Ovary (tissue), 9 donors: ENCODE data around the gene YBX2. TPM values are rescaled to one million over a fixed set of nuclear protein-coding genes. Genes with fewer than 3 reads are reported as not detected.

Experiments
- DNase-seq, 5 donors: peaks; one replicate each; pipeline ENCODE4 v3.0.0-alpha.2; 2019 to 2020
- H3K27ac ChIP-seq, 2 donors: fragments of 200-600 bp; one replicate each; pipeline versions ENCODE4 v1.5.1 to v1.8.0; 2019 to 2022
- H3K27me3 ChIP-seq: fragments of 200-600 bp; one replicate; pipeline ENCODE4 v1.8.0; 2022
- H3K36me3 ChIP-seq: fragments of 200-600 bp; sonication (generic); one replicate; pipeline ENCODE4 v1.5.1; 2019
- H3K4me1 ChIP-seq: one replicate; pipeline ENCODE4 v1.8.1; 2013; ENCODE audit warnings: mild to moderate bottlenecking, moderate library complexity; ENCODE audit not compliant: insufficient read depth
- H3K4me3 ChIP-seq: fragments of 200-600 bp; sonication (generic); one replicate; pipeline ENCODE4 v1.5.1; 2017
- H3K9me3 ChIP-seq, 2 donors: fragments of 200-600 bp in 1 of 2; sonication (generic) in 1 of 2; one replicate each; pipeline versions ENCODE4 v1.5.1 to v1.8.1; 2013 to 2019; ENCODE audit warnings: mild to moderate bottlenecking in 1 of 2, moderate library complexity in 1 of 2
- EP300 ChIP-seq: sonication (generic); formaldehyde crosslinking; IDR thresholded peaks from one replicate; pipeline ENCODE4 v1.6.1; 2017; ENCODE audit warnings: antibody characterized with exemption
- POLR2A ChIP-seq: fragments of 450-650 bp; IDR thresholded peaks from one replicate; pipeline ENCODE4 v1.6.1; 2017; ENCODE audit warnings: antibody characterized with exemption, mild to moderate bottlenecking, moderate library complexity
- WGBS, 3 donors: extraction: QIAGEN DNeasy Blood & Tissue Kit in 1 of 3; methylation state at CpG; one replicate each; pipeline versions ENCODE4 v1.1.5 to v1.1.7; 2013 to 2017; 5-methylcytosine and 5-hydroxymethylcytosine counted together
- intact Hi-C, 4 donors: fragments of 100-400 bp; cut with DNase I; formaldehyde crosslinking; loops; one replicate each; pipeline versions ENCODE4 v1.11.0 to v1.15.1; 2022 to 2023
- polyA plus RNA-seq, 2 donors: library from polyadenylated mRNA; stranded (reverse); fragments of 200-250 nt in 1 of 2; fragments of 350-450 nt in 1 of 2; fragmentation: Illumina TruSeq in 1 of 2; extraction: RNeasy Lipid Tissue Mini Kit (QIAGEN cat#74804) in 1 of 2; gene quantifications; one replicate each; pipeline ENCODE4 v1.2.3, GENCODE V29; 2013 to 2014
- small RNA-seq: library from RNA; depleted of rRNA; stranded (forward); fragments of <200 nt; gene quantifications from one replicate; pipeline ENCODE3, GENCODE V24; 2016
- total RNA-seq, 7 donors: library from RNA; depleted of rRNA in 2 of 7; stranded (reverse); fragments of >200 nt in 2 of 7; fragmentation: NEBNext Ultra II Directional in 3 of 7; extraction: Animal tissue kit (Norgen Biotek cat#: 25700) in 3 of 7; gene quantifications; one replicate each; pipeline versions ENCODE4 v1.1.0 to v1.2.4, GENCODE V29; 2016 to 2023
- TF ChIP-seq, protein P1 (sequence below), 3 donors: fragments of 450-650 bp in 2 of 3; fragments of 200-600 bp in 1 of 3; IDR thresholded peaks; one replicate each; pipeline versions ENCODE4 v1.5.1 to v1.8.0; 2016 to 2022; ENCODE audit warnings: antibody characterized with exemption in 3 of 3, mild to moderate bottlenecking in 1 of 3
- donor health status: DM: no; HTN: no; CAD: no; lungs with moderate emphysema.
- donor health status: DM: no; HTN: no; CAD: no.
- donor health status: Bipolar disorder and iron deficiency.
- donor health status: DM: yes; HTN: yes; CAD: no.
- donor health status: DM: no; HTN: no; CAD: no.
- donor health status: DM: yes; HTN: yes; CAD: no.

YBX2 gene
- total and polyA plus RNA-seq, 9 donors, result 0.30 to 1.8 (median 0.64) TPM; not detected in 3

DNA sequence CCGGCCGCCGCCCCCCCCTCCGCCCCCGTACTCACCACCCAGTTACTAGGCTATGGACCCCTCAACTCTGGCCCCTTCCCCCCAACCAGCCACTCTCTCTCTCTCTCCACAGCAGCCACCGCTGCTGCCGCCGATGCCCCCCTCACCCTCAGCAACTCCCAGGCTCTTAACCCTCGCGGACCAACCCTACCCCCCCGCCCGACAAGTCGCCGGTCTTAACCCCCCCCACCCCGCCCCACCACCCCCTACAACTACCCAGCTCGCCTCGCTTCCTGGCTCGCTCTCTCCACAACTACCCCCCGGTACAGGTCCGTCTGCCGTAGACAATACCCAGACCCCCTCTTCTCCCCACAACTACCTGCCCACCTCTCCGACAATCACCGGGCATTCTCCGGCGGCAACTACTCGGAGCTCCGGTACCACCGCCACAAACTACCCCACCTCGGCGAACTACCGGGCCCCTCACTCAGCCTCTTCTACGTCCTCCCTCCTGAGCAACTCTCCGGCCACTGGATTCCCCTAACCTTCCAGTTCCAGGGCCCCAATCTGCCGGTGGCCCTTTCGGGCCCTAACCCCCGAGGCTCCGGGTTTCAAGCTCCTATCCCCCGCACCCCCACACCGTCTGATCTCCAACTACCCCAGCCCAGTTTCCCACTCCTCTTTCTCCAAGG is 55.9 kb downstream of the YBX2 start:
- Histone ChIP-seq H3K9me3 (no peaks in the 10 kb centered on the region), H3K36me3 (no peaks in the 10 kb centered on the region), H3K27ac (peak overlapping the region; percentile 82 to 85), H3K4me3 (peak overlapping the region; percentile 99), H3K4me1 (peaks cover 7% of the 10 kb centered on the region), H3K27me3 (no peaks in the 10 kb centered on the region)
- intact Hi-C loops, result no loop called here
- 0 to 1% (median 1%) methylated on average over 36 to 39 of the region's 39 CpGs for WGBS, 3 donors
- peak; percentile 55 to 75 (median 69) for DNase-seq
- TF ChIP-seq POLR2A (no peak), EP300 (no peak)
- TF ChIP-seq, protein P1, sequence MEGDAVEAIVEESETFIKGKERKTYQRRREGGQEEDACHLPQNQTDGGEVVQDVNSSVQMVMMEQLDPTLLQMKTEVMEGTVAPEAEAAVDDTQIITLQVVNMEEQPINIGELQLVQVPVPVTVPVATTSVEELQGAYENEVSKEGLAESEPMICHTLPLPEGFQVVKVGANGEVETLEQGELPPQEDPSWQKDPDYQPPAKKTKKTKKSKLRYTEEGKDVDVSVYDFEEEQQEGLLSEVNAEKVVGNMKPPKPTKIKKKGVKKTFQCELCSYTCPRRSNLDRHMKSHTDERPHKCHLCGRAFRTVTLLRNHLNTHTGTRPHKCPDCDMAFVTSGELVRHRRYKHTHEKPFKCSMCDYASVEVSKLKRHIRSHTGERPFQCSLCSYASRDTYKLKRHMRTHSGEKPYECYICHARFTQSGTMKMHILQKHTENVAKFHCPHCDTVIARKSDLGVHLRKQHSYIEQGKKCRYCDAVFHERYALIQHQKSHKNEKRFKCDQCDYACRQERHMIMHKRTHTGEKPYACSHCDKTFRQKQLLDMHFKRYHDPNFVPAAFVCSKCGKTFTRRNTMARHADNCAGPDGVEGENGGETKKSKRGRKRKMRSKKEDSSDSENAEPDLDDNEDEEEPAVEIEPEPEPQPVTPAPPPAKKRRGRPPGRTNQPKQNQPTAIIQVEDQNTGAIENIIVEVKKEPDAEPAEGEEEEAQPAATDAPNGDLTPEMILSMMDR (IDR thresholded peaks at IDR 0.05), result no peak

Small RNAs within 50 kb of the gene (small RNA-seq; reads per million reads assigned to genes)
- gene AC026954.2 (not detected), gene RF00019 (not detected)

Other genes with a start within 250 kb of the YBX2 start
Only the 30 nearest of the 31 such genes appear.
- under 1 TPM in 5 of 7 donors, not detected in 2; 0.20 to 0.72 (median 0.60) TPM for gene ASGR2, start 179.8 kb downstream of the YBX2 start, total RNA-seq
- under 1 TPM; 0.24 to 0.37 TPM for gene ASGR2, start 179.8 kb downstream of the YBX2 start, polyA plus RNA-seq
- 1 to 10 TPM in 4 of 7 donors, under 1 TPM in 3; 0.63 to 3.3 (median 1.0) TPM for gene ASGR1, start 115.3 kb downstream of the YBX2 start, total RNA-seq
- gene ASGR1, start 115.3 kb downstream of the YBX2 start, polyA plus RNA-seq, result 1 to 10 TPM in 1 of 2 donors, under 1 TPM in 1; 0.20 to 1.3 TPM
- gene DLG4, start 74.8 kb downstream of the YBX2 start, total RNA-seq, result 10 to 100 TPM; 11.0 to 67.7 (median 34.5) TPM
- 10 to 100 TPM; 25.1 to 27.8 TPM for gene DLG4, start 74.8 kb downstream of the YBX2 start, polyA plus RNA-seq
- 100 to 1,000 TPM; 303 to 638 (median 374) TPM for gene ACADVL, start 74.7 kb downstream of the YBX2 start, total RNA-seq
- gene ACADVL, start 74.7 kb downstream of the YBX2 start, polyA plus RNA-seq, result 100 to 1,000 TPM; 277 to 381 TPM
- gene DVL2, start 60.1 kb downstream of the YBX2 start, total RNA-seq, result 10 to 100 TPM; 36.9 to 80.6 (median 61.3) TPM
- gene DVL2, start 60.1 kb downstream of the YBX2 start, polyA plus RNA-seq, result 10 to 100 TPM in 1 of 2 donors, 1 to 10 TPM in 1; 8.2 to 49.0 TPM
- 10 to 100 TPM; 19.4 to 57.7 (median 41.0) TPM for gene PHF23, start 55.2 kb downstream of the YBX2 start, total RNA-seq
- 10 to 100 TPM; 23.3 to 42.5 TPM for gene PHF23, start 55.2 kb downstream of the YBX2 start, polyA plus RNA-seq
- 1,000 to 10,000 TPM in 1 of 7 donors, 100 to 1,000 TPM in 6; 526 to 1,303 (median 619) TPM for gene GABARAP, start 52.2 kb downstream of the YBX2 start, total RNA-seq
- gene GABARAP, start 52.2 kb downstream of the YBX2 start, polyA plus RNA-seq, result 1,000 to 10,000 TPM in 1 of 2 donors, 100 to 1,000 TPM in 1; 763 to 1,518 TPM
- gene CTDNEP1, start 42.9 kb downstream of the YBX2 start, total RNA-seq, result 100 to 1,000 TPM in 5 of 7 donors, 10 to 100 TPM in 2; 42.3 to 136 (median 123) TPM
- 100 to 1,000 TPM in 1 of 2 donors, 10 to 100 TPM in 1; 82.5 to 256 TPM for gene CTDNEP1, start 42.9 kb downstream of the YBX2 start, polyA plus RNA-seq
- gene ELP5, start 42.4 kb downstream of the YBX2 start, total RNA-seq, result 10 to 100 TPM; 18.7 to 55.7 (median 40.6) TPM
- gene ELP5, start 42.4 kb downstream of the YBX2 start, polyA plus RNA-seq, result 10 to 100 TPM; 35.1 to 56.0 TPM
- gene CLDN7, start 32.2 kb downstream of the YBX2 start, total RNA-seq, result 100 to 1,000 TPM in 1 of 7 donors, 1 to 10 TPM in 4, under 1 TPM in 1, not detected in 1; 0.53 to 102 (median 6.3) TPM
- gene CLDN7, start 32.2 kb downstream of the YBX2 start, polyA plus RNA-seq, result 1 to 10 TPM in 1 of 2 donors, under 1 TPM in 1; 0.27 to 1.1 TPM
- 1 to 10 TPM in 6 of 7 donors, under 1 TPM in 1; 0.83 to 9.8 (median 2.3) TPM for gene SLC2A4, start 12.9 kb downstream of the YBX2 start, total RNA-seq
- gene SLC2A4, start 12.9 kb downstream of the YBX2 start, polyA plus RNA-seq, result 1 to 10 TPM; 3.4 to 4.1 TPM
- 100 to 1,000 TPM in 5 of 7 donors, 10 to 100 TPM in 2; 55.9 to 302 (median 229) TPM for gene EIF5A, start 13.0 kb upstream of the YBX2 start, total RNA-seq
- gene EIF5A, start 13.0 kb upstream of the YBX2 start, polyA plus RNA-seq, result 100 to 1,000 TPM; 182 to 258 TPM
- gene GPS2, start 20.7 kb upstream of the YBX2 start, total RNA-seq, result 10 to 100 TPM; 53.1 to 76.5 (median 59.3) TPM
- 100 to 1,000 TPM in 1 of 2 donors, 10 to 100 TPM in 1; 62.2 to 103 TPM for gene GPS2, start 20.7 kb upstream of the YBX2 start, polyA plus RNA-seq
- gene NEURL4, start 34.7 kb upstream of the YBX2 start, total RNA-seq, result 10 to 100 TPM; 11.2 to 48.0 (median 41.6) TPM
- gene NEURL4, start 34.7 kb upstream of the YBX2 start, polyA plus RNA-seq, result 10 to 100 TPM in 1 of 2 donors, 1 to 10 TPM in 1; 9.6 to 32.8 TPM
- 1 to 10 TPM; 1.9 to 9.4 (median 5.5) TPM for gene ACAP1, start 41.9 kb upstream of the YBX2 start, total RNA-seq
- gene ACAP1, start 41.9 kb upstream of the YBX2 start, polyA plus RNA-seq, result 1 to 10 TPM; 2.2 to 5.8 TPM
- gene KCTD11, start 57.5 kb upstream of the YBX2 start, total RNA-seq, result 10 to 100 TPM in 5 of 7 donors, 1 to 10 TPM in 2; 5.1 to 12.9 (median 10.5) TPM
- 10 to 100 TPM; 10.4 to 12.5 TPM for gene KCTD11, start 57.5 kb upstream of the YBX2 start, polyA plus RNA-seq
- gene TMEM95, start 60.5 kb upstream of the YBX2 start, total RNA-seq, result not detected
- gene TMEM95, start 60.5 kb upstream of the YBX2 start, polyA plus RNA-seq, result not detected
- 1 to 10 TPM; 5.0 to 8.3 (median 6.4) TPM for gene TNK1, start 86.5 kb upstream of the YBX2 start, total RNA-seq
- 1 to 10 TPM in 1 of 2 donors, under 1 TPM in 1; 0.85 to 3.6 TPM for gene TNK1, start 86.5 kb upstream of the YBX2 start, polyA plus RNA-seq
- 10 to 100 TPM; 11.0 to 52.4 (median 33.8) TPM for gene PLSCR3, start 99.9 kb upstream of the YBX2 start, total RNA-seq
- 10 to 100 TPM in 1 of 2 donors, 1 to 10 TPM in 1; 7.1 to 40.9 TPM for gene PLSCR3, start 99.9 kb upstream of the YBX2 start, polyA plus RNA-seq
- gene TMEM256, start 109.5 kb upstream of the YBX2 start, total RNA-seq, result 100 to 1,000 TPM in 2 of 7 donors, 10 to 100 TPM in 5; 57.0 to 133 (median 85.2) TPM
- gene TMEM256, start 109.5 kb upstream of the YBX2 start, polyA plus RNA-seq, result 100 to 1,000 TPM in 1 of 2 donors, 10 to 100 TPM in 1; 44.0 to 128 TPM
- gene NLGN2, start 113.2 kb upstream of the YBX2 start, total RNA-seq, result 10 to 100 TPM; 11.4 to 76.2 (median 53.9) TPM
- 10 to 100 TPM; 16.9 to 30.2 TPM for gene NLGN2, start 113.2 kb upstream of the YBX2 start, polyA plus RNA-seq
- not detected for gene SPEM1, start 125.7 kb upstream of the YBX2 start, total RNA-seq
- not detected for gene SPEM1, start 125.7 kb upstream of the YBX2 start, polyA plus RNA-seq
- gene SPEM2, start 131.0 kb upstream of the YBX2 start, total RNA-seq, result not detected
- gene SPEM2, start 131.0 kb upstream of the YBX2 start, polyA plus RNA-seq, result not detected
- gene SPEM3, start 134.2 kb upstream of the YBX2 start, total RNA-seq, result not detected
- not detected for gene SPEM3, start 134.2 kb upstream of the YBX2 start, polyA plus RNA-seq
- gene TMEM102, start 140.8 kb upstream of the YBX2 start, total RNA-seq, result 1 to 10 TPM in 5 of 7 donors, under 1 TPM in 2; 0.43 to 8.3 (median 1.5) TPM
- 1 to 10 TPM in 1 of 2 donors, under 1 TPM in 1; 0.61 to 1.2 TPM for gene TMEM102, start 140.8 kb upstream of the YBX2 start, polyA plus RNA-seq
- 1 to 10 TPM in 2 of 7 donors, under 1 TPM in 5; 0.10 to 4.2 (median 0.61) TPM for gene FGF11, start 144.9 kb upstream of the YBX2 start, total RNA-seq
- 1 to 10 TPM in 1 of 2 donors, under 1 TPM in 1; 0.25 to 5.1 TPM for gene FGF11, start 144.9 kb upstream of the YBX2 start, polyA plus RNA-seq
- gene CHRNB1, start 150.4 kb upstream of the YBX2 start, total RNA-seq, result 10 to 100 TPM in 2 of 7 donors, 1 to 10 TPM in 5; 3.2 to 13.5 (median 7.6) TPM
- gene CHRNB1, start 150.4 kb upstream of the YBX2 start, polyA plus RNA-seq, result 1 to 10 TPM; 5.9 to 7.8 TPM
- 100 to 1,000 TPM in 3 of 7 donors, 10 to 100 TPM in 4; 39.3 to 123 (median 85.5) TPM for gene ZBTB4, start 185.0 kb upstream of the YBX2 start, total RNA-seq
- 10 to 100 TPM; 53.8 to 84.5 TPM for gene ZBTB4, start 185.0 kb upstream of the YBX2 start, polyA plus RNA-seq
- gene SLC35G6, start 186.8 kb upstream of the YBX2 start, total RNA-seq, result not detected
- not detected for gene SLC35G6, start 186.8 kb upstream of the YBX2 start, polyA plus RNA-seq
- 100 to 1,000 TPM in 2 of 7 donors, 10 to 100 TPM in 5; 39.5 to 110 (median 88.2) TPM for gene POLR2A, start 189.7 kb upstream of the YBX2 start, total RNA-seq
- gene POLR2A, start 189.7 kb upstream of the YBX2 start, polyA plus RNA-seq, result 10 to 100 TPM; 26.7 to 74.5 TPM